Chondrocyte (in vitro differentiated cells): ENCODE data around the gene CNOT9. TPM values are rescaled to one million over a fixed set of nuclear protein-coding genes. Genes with fewer than 3 reads are reported as not detected.
A peak's percentile ranks its signal among the peaks of the same experiment; 100 is the strongest.

Source experiments
- DNase-seq: peaks from one replicate; pipeline ENCODE4 v3.0.0; 2021; ENCODE audit warnings: mixed read lengths, low spot score
- H3K27ac Mint-ChIP-seq: one replicate; pipeline ENCODE4 v1.8.0; 2021; ENCODE audit warnings: mild to moderate bottlenecking, moderate library complexity, mixed read lengths; ENCODE audit not compliant: unreplicated experiment
- H3K27me3 Mint-ChIP-seq: 2 replicates; pipeline ENCODE4 v1.8.0; 2021; ENCODE audit warnings: low read depth, mixed read lengths
- H3K36me3 Mint-ChIP-seq: 2 replicates; pipeline ENCODE4 v1.8.0; 2021; ENCODE audit warnings: low read depth, mixed read lengths
- H3K4me1 Mint-ChIP-seq: 2 replicates; pipeline ENCODE4 v1.8.0; 2021; ENCODE audit warnings: low read depth, mild to moderate bottlenecking, mixed read lengths
- H3K4me3 Mint-ChIP-seq: one replicate; pipeline ENCODE4 v1.8.0; 2021; ENCODE audit warnings: mild to moderate bottlenecking, moderate library complexity, mixed read lengths; ENCODE audit not compliant: unreplicated experiment
- H3K9me3 Mint-ChIP-seq: 2 replicates; pipeline ENCODE4 v1.8.0; 2021; ENCODE audit warnings: low read depth, mixed read lengths
- total RNA-seq: library from RNA; stranded (reverse); gene quantifications from 3 replicates; pipeline ENCODE4 v1.2.1, GENCODE V29; 2021
- TF ChIP-seq, protein P1 (sequence below): fragments of 200-600 bp; sonication (generic); IDR thresholded peaks from 2 replicates; pipeline ENCODE4 v1.5.0; 2021; ENCODE audit warnings: antibody characterized with exemption, mild to moderate bottlenecking, moderate library complexity

Gene CNOT9
- total RNA-seq, 1 donor from 2014 or later = 32.4 TPM

DNA sequence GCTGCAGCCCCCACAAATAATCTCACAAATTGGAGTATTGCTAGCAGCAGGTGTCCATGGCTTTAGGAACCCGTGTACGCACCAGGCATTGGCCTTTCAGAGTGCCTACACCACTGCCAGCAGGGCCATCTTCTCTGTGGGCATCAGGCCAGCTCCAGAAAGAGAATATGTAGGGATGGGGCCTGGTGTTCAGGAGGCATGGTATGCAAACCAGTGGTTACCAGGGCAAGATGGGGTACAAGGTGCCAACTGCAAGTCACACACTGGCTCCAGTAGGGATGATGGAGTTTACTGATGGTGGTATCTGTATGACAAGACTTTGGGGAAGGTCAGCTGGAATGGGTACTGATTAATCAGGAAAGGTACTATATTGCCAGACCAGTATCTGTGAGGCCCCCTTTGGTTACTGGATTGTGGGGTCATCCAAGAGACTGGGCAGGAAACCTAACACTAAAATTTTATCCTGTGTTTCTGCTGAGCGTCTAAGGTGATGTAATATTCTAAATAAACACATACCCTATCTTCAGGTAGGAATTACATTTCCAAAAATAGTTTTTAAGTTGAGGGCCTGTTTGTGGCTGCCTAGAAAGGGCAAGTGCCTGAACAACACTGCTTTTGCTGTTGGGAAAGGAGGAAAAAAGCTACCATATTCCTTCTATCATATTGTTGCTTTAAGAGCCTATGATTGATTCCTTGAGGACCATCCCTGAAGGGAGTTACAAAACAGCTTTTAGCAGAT, 9.0 kb downstream of the CNOT9 start:
- H3K36me3 Mint-ChIP-seq = peaks cover 2% of the 10 kb centered on the region

DNA sequence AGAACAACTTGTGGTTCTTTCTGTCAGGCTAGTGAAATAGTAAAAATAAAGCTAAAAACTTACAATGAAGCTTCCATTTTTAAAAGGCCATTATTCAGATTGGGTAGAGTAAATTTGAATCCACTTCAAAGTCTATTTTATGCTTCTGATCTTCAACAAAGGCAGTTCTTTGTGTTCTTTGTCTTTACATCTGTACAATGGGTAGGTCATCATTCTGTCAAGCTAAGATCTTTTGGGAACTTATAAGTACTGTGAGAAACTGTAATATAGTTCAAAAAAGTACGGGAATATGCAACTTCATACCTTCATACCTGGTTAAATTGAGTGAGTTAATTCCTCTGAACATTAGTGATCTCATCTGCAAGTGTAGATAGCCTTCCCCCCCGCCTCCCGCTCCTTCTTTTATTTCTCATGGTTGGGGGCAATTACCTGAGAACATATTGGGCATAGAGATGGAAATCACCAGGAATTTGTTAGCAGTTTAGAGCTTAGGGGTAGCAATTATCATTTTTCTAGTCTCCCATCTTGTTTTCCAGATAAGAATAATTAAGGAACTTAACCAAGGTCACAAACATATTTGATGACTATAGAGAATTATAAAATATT, 9.7 kb downstream of the CNOT9 start:
- H3K36me3 Mint-ChIP-seq = peaks cover 8% of the 10 kb centered on the region
- TF ChIP-seq, protein P1, sequence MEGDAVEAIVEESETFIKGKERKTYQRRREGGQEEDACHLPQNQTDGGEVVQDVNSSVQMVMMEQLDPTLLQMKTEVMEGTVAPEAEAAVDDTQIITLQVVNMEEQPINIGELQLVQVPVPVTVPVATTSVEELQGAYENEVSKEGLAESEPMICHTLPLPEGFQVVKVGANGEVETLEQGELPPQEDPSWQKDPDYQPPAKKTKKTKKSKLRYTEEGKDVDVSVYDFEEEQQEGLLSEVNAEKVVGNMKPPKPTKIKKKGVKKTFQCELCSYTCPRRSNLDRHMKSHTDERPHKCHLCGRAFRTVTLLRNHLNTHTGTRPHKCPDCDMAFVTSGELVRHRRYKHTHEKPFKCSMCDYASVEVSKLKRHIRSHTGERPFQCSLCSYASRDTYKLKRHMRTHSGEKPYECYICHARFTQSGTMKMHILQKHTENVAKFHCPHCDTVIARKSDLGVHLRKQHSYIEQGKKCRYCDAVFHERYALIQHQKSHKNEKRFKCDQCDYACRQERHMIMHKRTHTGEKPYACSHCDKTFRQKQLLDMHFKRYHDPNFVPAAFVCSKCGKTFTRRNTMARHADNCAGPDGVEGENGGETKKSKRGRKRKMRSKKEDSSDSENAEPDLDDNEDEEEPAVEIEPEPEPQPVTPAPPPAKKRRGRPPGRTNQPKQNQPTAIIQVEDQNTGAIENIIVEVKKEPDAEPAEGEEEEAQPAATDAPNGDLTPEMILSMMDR = no peak
- H3K4me1 Mint-ChIP-seq = peaks cover 14% of the 10 kb centered on the region
- no peaks in the 10 kb centered on the region for H3K9me3 Mint-ChIP-seq
- no peak overlapping the region for H3K27ac Mint-ChIP-seq
- no peaks in the 10 kb centered on the region for H3K27me3 Mint-ChIP-seq
- DNase-seq = no peak
- H3K4me3 Mint-ChIP-seq = no peak overlapping the region

More for the DNA sequence above, 9.0 kb downstream of the CNOT9 start:
- no peaks in the 10 kb centered on the region for H3K9me3 Mint-ChIP-seq
- H3K4me1 Mint-ChIP-seq = peaks cover 15% of the 10 kb centered on the region
- H3K27ac Mint-ChIP-seq = no peak overlapping the region
- DNase-seq = no peak
- H3K4me3 Mint-ChIP-seq = no peak overlapping the region
- H3K27me3 Mint-ChIP-seq = no peaks in the 10 kb centered on the region
- TF ChIP-seq, protein P1 = no peak

DNA sequence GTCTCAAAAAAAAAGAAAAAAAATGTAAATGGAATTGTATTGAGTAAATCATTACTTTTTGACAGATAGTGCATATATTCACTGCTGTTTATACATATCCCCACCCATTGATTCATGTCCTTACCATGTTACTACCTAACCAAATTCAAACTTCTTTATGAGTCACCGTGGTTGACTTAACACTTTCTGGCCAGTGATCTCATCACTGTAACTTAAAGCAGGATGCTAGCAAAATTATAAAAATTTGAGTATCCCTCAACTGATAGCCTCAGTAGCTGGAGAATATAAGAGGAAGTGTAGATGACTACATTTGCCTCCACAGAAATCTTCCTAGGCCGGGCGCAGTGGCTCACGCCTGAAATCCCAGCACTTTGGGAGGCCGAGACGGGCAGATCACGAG, 13.4 kb downstream of the CNOT9 start:
- Mint-ChIP-seq H3K9me3 (no peaks in the 10 kb centered on the region), H3K4me1 (peaks cover 14% of the 10 kb centered on the region), H3K27ac (peak overlapping the region; percentile 65), H3K4me3 (no peak overlapping the region), H3K27me3 (no peaks in the 10 kb centered on the region), H3K36me3 (peaks cover 15% of the 10 kb centered on the region)
- TF ChIP-seq, protein P1 = no peak
- no peak for DNase-seq

DNA sequence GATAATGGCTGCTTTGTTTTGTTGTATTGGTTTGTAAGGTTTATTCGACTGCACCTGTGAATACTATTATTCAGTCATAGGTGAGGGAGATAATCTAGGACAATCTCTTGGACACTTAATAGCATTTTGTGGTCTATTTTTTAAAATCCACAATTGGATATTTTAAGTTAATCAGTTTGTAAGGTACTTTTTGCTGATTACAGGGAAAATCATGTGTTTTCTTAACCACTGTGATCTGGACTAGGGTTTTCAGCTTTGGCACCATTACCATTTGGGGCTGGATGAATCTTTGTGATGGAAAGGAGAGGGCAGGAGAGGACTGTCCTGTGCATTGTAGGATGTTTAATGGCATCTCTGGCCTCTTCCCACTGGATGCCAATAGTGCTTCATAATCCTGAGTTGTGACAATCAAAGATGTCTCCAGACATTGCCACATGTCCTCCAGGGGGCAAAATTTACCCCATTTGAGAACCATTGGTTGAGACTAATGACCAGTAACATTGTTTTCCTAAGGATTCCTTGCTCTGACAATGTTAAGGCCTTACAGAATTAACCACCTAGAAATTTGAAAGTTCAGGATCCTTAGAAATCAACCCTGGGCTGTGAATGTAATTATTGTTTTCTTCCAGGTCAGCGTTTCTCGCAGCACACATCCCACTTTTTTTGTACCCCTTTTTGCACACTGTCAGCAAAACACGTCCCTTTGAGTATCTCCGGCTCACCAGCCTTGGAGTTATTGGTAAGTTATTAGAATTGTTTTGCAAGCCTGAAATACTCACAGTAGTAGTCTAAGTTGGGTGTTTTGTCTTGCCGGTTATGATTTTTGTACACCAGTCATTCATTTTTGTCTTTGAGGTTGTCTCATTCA, 15.6 kb downstream of the CNOT9 start:
- no peak for DNase-seq
- Mint-ChIP-seq H3K27ac (no peak overlapping the region), H3K9me3 (no peaks in the 10 kb centered on the region), H3K36me3 (peaks cover 19% of the 10 kb centered on the region), H3K4me1 (peaks cover 10% of the 10 kb centered on the region), H3K27me3 (no peaks in the 10 kb centered on the region), H3K4me3 (no peak overlapping the region)
- TF ChIP-seq, protein P1 = peak; percentile 61

DNA sequence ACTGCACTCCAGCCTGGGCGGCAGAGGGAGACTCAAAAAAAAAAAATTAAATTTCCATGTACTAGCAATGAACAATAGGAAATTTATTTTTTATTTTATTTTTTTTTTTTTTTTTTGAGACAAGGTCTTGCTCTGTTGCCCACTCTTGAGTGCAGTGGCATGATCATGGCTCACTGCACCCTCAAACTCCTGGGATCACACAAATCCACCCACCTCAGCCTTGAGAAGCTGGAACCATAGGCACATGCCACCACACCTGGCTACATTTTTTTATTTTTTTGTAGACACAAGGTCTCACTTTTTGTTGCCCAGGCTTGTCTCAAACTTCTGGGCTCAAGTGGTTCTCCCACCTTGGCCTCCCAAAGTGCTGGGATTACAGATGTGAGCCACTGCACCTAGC, 16.9 kb downstream of the CNOT9 start:
- TF ChIP-seq, protein P1 = no peak
- no peak for DNase-seq
- Mint-ChIP-seq H3K36me3 (peaks cover 25% of the 10 kb centered on the region), H3K4me3 (no peak overlapping the region), H3K9me3 (no peaks in the 10 kb centered on the region), H3K27me3 (no peaks in the 10 kb centered on the region), H3K4me1 (peaks cover 10% of the 10 kb centered on the region), H3K27ac (no peak overlapping the region)
